Liver (tissue), 9 donors: ENCODE results near the gene INSYN1. TPM values are rescaled to one million over a fixed set of nuclear protein-coding genes. Genes with fewer than 3 reads are reported as not detected.

Source experiments
- DNase-seq: peaks from one replicate; pipeline ENCODE4 v3.0.0-alpha.2; 2017; ENCODE audit warnings: low spot score
- H3K27ac ChIP-seq, 2 donors: one replicate each; pipeline ENCODE4 v1.7.0; 2013; ENCODE audit warnings: inconsistent platforms in 2 of 2, low read length in 2 of 2, control low read depth in 1 of 2, low read depth in 1 of 2, mild to moderate bottlenecking in 1 of 2
- H3K27me3 ChIP-seq, 4 donors: one replicate each; pipeline versions ENCODE4 v1.6.1 to v1.7.0; 2013; ENCODE audit warnings: low read length in 3 of 4, inconsistent platforms in 1 of 4, mild to moderate bottlenecking in 1 of 4, moderate library complexity in 1 of 4; ENCODE audit not compliant: control insufficient read depth in 4 of 4, insufficient read depth in 4 of 4
- H3K36me3 ChIP-seq, 4 donors: one replicate each; pipeline versions ENCODE4 v1.6.1 to v1.7.0; 2013; ENCODE audit warnings: low read length in 3 of 4, mild to moderate bottlenecking in 3 of 4, low read depth in 1 of 4, moderate library complexity in 1 of 4; ENCODE audit not compliant: control insufficient read depth in 4 of 4, insufficient read depth in 3 of 4
- H3K4me1 ChIP-seq, 4 donors: one replicate each; pipeline versions ENCODE4 v1.6.1 to v1.7.0; 2013; ENCODE audit warnings: low read length in 3 of 4, mild to moderate bottlenecking in 3 of 4, moderate library complexity in 1 of 4; ENCODE audit not compliant: control insufficient read depth in 4 of 4, insufficient read depth in 4 of 4
- H3K4me3 ChIP-seq, 3 donors: one replicate each; pipeline versions ENCODE4 v1.6.1 to v1.7.0; 2013; ENCODE audit warnings: low read length in 3 of 3, control low read depth in 1 of 3, low read depth in 1 of 3, mild to moderate bottlenecking in 1 of 3
- H3K9ac ChIP-seq, 2 donors: one replicate each; pipeline ENCODE4 v1.7.0; 2013; ENCODE audit warnings: low read length in 2 of 2, mild to moderate bottlenecking in 2 of 2, moderate library complexity in 2 of 2, control low read depth in 1 of 2, low read depth in 1 of 2
- H3K9me3 ChIP-seq, 4 donors: one replicate each; pipeline versions ENCODE4 v1.6.1 to v1.7.0; 2013; ENCODE audit warnings: low read length in 3 of 4; ENCODE audit not compliant: control insufficient read depth in 4 of 4
- ATF3 ChIP-seq: IDR thresholded peaks from 2 replicates; pipeline ENCODE4 v1.6.1; 2016; ENCODE audit warnings: antibody characterized with exemption
- CTCF ChIP-seq: fragments of 150-350 bp; IDR thresholded peaks from 2 replicates; pipeline ENCODE4 v1.5.1; 2017; ENCODE audit warnings: improper control_type of control experiment, low read depth, low read length; ENCODE audit not compliant: missing input control
- EGR1 ChIP-seq, 2 donors: IDR thresholded peaks; 2 replicates each; pipeline ENCODE4 v1.6.1; 2016 to 2018; ENCODE audit warnings: antibody characterized with exemption in 2 of 2, low read depth in 2 of 2
- FOXA2 ChIP-seq: IDR thresholded peaks from 2 replicates; pipeline ENCODE4 v1.6.1; 2016; ENCODE audit warnings: antibody characterized with exemption
- GABPA ChIP-seq, 2 donors: IDR thresholded peaks in 1 of 2; conservative IDR thresholded peaks in 1 of 2; 2 replicates each; pipeline ENCODE4 v1.6.1; 2016; ENCODE audit warnings: antibody characterized with exemption in 2 of 2, mild to moderate bottlenecking in 1 of 2, moderate library complexity in 1 of 2
- HNF4G ChIP-seq: IDR thresholded peaks from 2 replicates; pipeline ENCODE4 v1.6.1; 2016; ENCODE audit warnings: antibody characterized with exemption
- MAX ChIP-seq: IDR thresholded peaks from 2 replicates; pipeline ENCODE4 v1.6.1; 2016; ENCODE audit warnings: antibody characterized with exemption
- NR2F2 ChIP-seq: IDR thresholded peaks from 2 replicates; pipeline ENCODE4 v1.6.1; 2016; ENCODE audit warnings: antibody characterized with exemption
- RAD21 ChIP-seq, 2 donors: IDR thresholded peaks; 2 replicates each; pipeline ENCODE4 v1.6.1; 2016; ENCODE audit warnings: antibody characterized with exemption in 2 of 2, mild to moderate bottlenecking in 2 of 2
- RXRA ChIP-seq, 2 donors: IDR thresholded peaks; 2 replicates each; pipeline ENCODE4 v1.6.1; 2017 to 2018; ENCODE audit warnings: antibody characterized with exemption in 2 of 2, mild to moderate bottlenecking in 1 of 2
- SP1 ChIP-seq: IDR thresholded peaks from 2 replicates; pipeline ENCODE4 v1.6.1; 2018; ENCODE audit warnings: antibody characterized with exemption, mild to moderate bottlenecking
- TAF1 ChIP-seq: conservative IDR thresholded peaks from 2 replicates; pipeline ENCODE4 v1.6.1; 2016; ENCODE audit warnings: antibody characterized with exemption, mild to moderate bottlenecking
- YY1 ChIP-seq: IDR thresholded peaks from 2 replicates; pipeline ENCODE4 v1.6.1; 2016; ENCODE audit warnings: antibody characterized with exemption, mild to moderate bottlenecking
- ZBTB33 ChIP-seq: IDR thresholded peaks from 2 replicates; pipeline ENCODE4 v1.6.1; 2016; ENCODE audit warnings: antibody characterized with exemption
- WGBS: extraction: QIAGEN DNeasy Blood & Tissue Kit; methylation state at CpG from one replicate; pipeline ENCODE4 v1.1.7; 2013; 5-methylcytosine and 5-hydroxymethylcytosine counted together
- polyA plus RNA-seq, 2 donors: library from polyadenylated mRNA; stranded (reverse) in 1 of 2; unstranded in 1 of 2; fragments of 200-250 nt in 1 of 2; fragments of >200 nt in 1 of 2; fragmentation: Nextera tagmentation in 1 of 2; extraction: Ambion mirVana in 1 of 2; gene quantifications; one replicate each; pipeline versions ENCODE4 v1.2.1 to v1.2.3, GENCODE V29; 2013 to 2015
- total RNA-seq, 2 donors: library from RNA; depleted of rRNA; stranded (reverse); fragments of >200 nt; gene quantifications; one replicate each; pipeline ENCODE4 v1.2.3, GENCODE V29; 2014
- TF ChIP-seq, protein P1 (sequence below): IDR thresholded peaks from 2 replicates; pipeline ENCODE4 v1.6.1; 2016; ENCODE audit warnings: antibody characterized with exemption, mild to moderate bottlenecking
- donor health status: healthy.
- donor health status: healthy.
- donor health status: healthy.
- donor health status: healthy.
- donor health status: healthy.

The INSYN1 gene
- total and polyA plus RNA-seq, 4 donors = 0.16 to 0.37 (median 0.25) TPM; not detected in 1

GRCh38 chr15:73756390-73756789, 3.2 kb upstream of the INSYN1 start:
- Histone ChIP-seq H3K27ac (no peak overlapping the region), H3K9me3 (no peaks in the 10 kb centered on the region), H3K4me1 (peaks cover 4 to 9% (median 4%) of the 10 kb centered on the region in 4 donors), H3K27me3 (peaks cover 0 to 16% (median 6%) of the 10 kb centered on the region in 4 donors), H3K36me3 (no peaks in the 10 kb centered on the region), H3K4me3 (no peak overlapping the region), H3K9ac (no peak overlapping the region)
- no peak for TF ChIP-seq YY1
- TF ChIP-seq RXRA (IDR thresholded peaks at IDR 0.05) = no peak
- TF ChIP-seq TAF1 = no peak
- TF ChIP-seq, protein P1, sequence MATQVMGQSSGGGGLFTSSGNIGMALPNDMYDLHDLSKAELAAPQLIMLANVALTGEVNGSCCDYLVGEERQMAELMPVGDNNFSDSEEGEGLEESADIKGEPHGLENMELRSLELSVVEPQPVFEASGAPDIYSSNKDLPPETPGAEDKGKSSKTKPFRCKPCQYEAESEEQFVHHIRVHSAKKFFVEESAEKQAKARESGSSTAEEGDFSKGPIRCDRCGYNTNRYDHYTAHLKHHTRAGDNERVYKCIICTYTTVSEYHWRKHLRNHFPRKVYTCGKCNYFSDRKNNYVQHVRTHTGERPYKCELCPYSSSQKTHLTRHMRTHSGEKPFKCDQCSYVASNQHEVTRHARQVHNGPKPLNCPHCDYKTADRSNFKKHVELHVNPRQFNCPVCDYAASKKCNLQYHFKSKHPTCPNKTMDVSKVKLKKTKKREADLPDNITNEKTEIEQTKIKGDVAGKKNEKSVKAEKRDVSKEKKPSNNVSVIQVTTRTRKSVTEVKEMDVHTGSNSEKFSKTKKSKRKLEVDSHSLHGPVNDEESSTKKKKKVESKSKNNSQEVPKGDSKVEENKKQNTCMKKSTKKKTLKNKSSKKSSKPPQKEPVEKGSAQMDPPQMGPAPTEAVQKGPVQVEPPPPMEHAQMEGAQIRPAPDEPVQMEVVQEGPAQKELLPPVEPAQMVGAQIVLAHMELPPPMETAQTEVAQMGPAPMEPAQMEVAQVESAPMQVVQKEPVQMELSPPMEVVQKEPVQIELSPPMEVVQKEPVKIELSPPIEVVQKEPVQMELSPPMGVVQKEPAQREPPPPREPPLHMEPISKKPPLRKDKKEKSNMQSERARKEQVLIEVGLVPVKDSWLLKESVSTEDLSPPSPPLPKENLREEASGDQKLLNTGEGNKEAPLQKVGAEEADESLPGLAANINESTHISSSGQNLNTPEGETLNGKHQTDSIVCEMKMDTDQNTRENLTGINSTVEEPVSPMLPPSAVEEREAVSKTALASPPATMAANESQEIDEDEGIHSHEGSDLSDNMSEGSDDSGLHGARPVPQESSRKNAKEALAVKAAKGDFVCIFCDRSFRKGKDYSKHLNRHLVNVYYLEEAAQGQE = no peak
- TF ChIP-seq ZBTB33 = no peak
- no peak for TF ChIP-seq FOXA2
- no peak for TF ChIP-seq HNF4G
- no peak for TF ChIP-seq SP1
- no peak for TF ChIP-seq GABPA (IDR thresholded peaks at IDR 0.05 in 1 of 2, conservative IDR thresholded peaks at IDR 0.05 in 1 of 2)
- no peak for TF ChIP-seq NR2F2
- no peak for DNase-seq
- 77% methylated on average over 2 of the region's 2 CpGs for WGBS

DNA sequence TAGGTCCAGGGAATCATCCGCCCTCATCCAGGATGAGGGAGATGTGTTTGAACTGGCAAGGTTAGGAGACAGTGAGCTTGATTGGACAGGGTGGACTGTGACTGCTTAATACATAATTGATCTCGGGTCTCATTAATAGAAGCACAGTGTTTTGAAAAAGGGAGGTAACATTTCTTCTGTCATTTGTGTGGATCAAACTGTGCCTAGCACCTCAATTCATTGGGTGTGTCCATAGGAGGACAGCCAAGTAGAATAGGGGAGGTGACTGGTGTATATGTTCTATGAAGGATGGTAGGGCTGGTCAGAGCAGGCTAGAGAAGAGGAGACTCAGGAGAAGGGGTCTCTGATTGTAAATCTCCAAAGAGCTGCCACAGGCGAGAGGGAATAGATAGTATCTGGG, 2.8 kb upstream of the INSYN1 start:
- DNase-seq = no peak
- Histone ChIP-seq H3K4me1 (peaks cover 4 to 9% (median 4%) of the 10 kb centered on the region in 4 donors), H3K27ac (no peak overlapping the region), H3K36me3 (no peaks in the 10 kb centered on the region), H3K9me3 (no peaks in the 10 kb centered on the region), H3K4me3 (no peak overlapping the region), H3K9ac (no peak overlapping the region), H3K27me3 (peaks cover 0 to 15% (median 6%) of the 10 kb centered on the region in 4 donors)
- TF ChIP-seq MAX (no peak), ATF3 (no peak), RAD21 (IDR thresholded peaks at IDR 0.05) (no peak), EGR1 (IDR thresholded peaks at IDR 0.05; ENCODE audit: low read depth in 2 of 2) (no peak), CTCF (no peak), RXRA (IDR thresholded peaks at IDR 0.05) (no peak), YY1 (no peak), GABPA (IDR thresholded peaks at IDR 0.05 in 1 of 2, conservative IDR thresholded peaks at IDR 0.05 in 1 of 2) (no peak), ZBTB33 (no peak), TAF1 (no peak)
- 86% methylated on average over 3 of the region's 3 CpGs for WGBS
